HepG2 (cell line): ENCODE measurements around the gene SLC5A10. TPM values are rescaled to one million over a fixed set of nuclear protein-coding genes. Genes with fewer than 3 reads are reported as not detected.

Source experiments
- BORCS8-MEF2B ChIP-seq: sonication (generic); formaldehyde crosslinking; IDR thresholded peaks from 2 replicates; pipeline ENCODE4 v1.8.0; 2022; ENCODE audit warnings: mild to moderate bottlenecking, missing genetic modification reagents
- CBX2 ChIP-seq, 2 experiments: fragments of 200-600 bp in 1 of 2; sonication (generic); formaldehyde crosslinking in 1 of 2; IDR thresholded peaks; 2 replicates each; pipeline versions ENCODE4 v1.7.0 to v1.8.1; 2018 to 2022; ENCODE audit warnings: low read depth in 2 of 2, low read length in 1 of 2, mild to moderate bottlenecking in 1 of 2, missing genetic modification reagents in 1 of 2
- CBX5 ChIP-seq: sonication (generic); formaldehyde crosslinking; IDR thresholded peaks from 2 replicates; pipeline ENCODE4 v1.4.0; 2020; ENCODE audit warnings: missing genetic modification reagents, borderline replicate concordance
- DMAP1 ChIP-seq: IDR thresholded peaks from 2 replicates; pipeline ENCODE4 v1.6.1; 2016
- HNRNPLL ChIP-seq: fragments of 200-400 bp; formaldehyde crosslinking; IDR thresholded peaks from 2 replicates; pipeline ENCODE4 v1.6.1; 2017; ENCODE audit warnings: mild to moderate bottlenecking, low read depth, low read length; ENCODE audit not compliant: poor library complexity, severe bottlenecking
- NBN ChIP-seq: fragments of 450-650 bp; conservative IDR thresholded peaks from 2 replicates; pipeline ENCODE4 v1.6.1; 2017
- NCOR1 ChIP-seq: fragments of 200-600 bp; sonication (generic); IDR thresholded peaks from 2 replicates; pipeline ENCODE4 v1.7.0; 2017; ENCODE audit warnings: antibody characterized with exemption, low read length, borderline replicate concordance
- NPAS2 ChIP-seq: sonication (generic); formaldehyde crosslinking; IDR thresholded peaks from 2 replicates; pipeline ENCODE4 v1.8.0; 2022; ENCODE audit warnings: mild to moderate bottlenecking, missing genetic modification reagents, borderline replicate concordance
- SOX13 ChIP-seq, 3 experiments: fragments of 450-650 bp in 1 of 3; sonication (generic) in 1 of 3; formaldehyde crosslinking in 1 of 3; IDR thresholded peaks in 2 of 3; conservative IDR thresholded peaks in 1 of 3; 2 replicates each; pipeline versions ENCODE4 v1.5.0 to v1.6.1; 2016 to 2020; ENCODE audit warnings: antibody characterized with exemption in 1 of 3, mild to moderate bottlenecking in 1 of 3, missing compliant biosample characterization in 1 of 3, missing genetic modification reagents in 1 of 3, moderate library complexity in 1 of 3
- THAP9 ChIP-seq: sonication (generic); formaldehyde crosslinking; IDR thresholded peaks from 2 replicates; pipeline ENCODE4; 2020; ENCODE audit warnings: missing genetic modification reagents, mild to moderate bottlenecking, borderline replicate concordance
- TRAFD1 ChIP-seq: sonication (generic); formaldehyde crosslinking; IDR thresholded peaks from 2 replicates; pipeline ENCODE4 v1.5.1; 2020; ENCODE audit warnings: missing genetic modification reagents, mild to moderate bottlenecking, borderline replicate concordance
- XRCC5 ChIP-seq: fragments of 200-400 bp; formaldehyde crosslinking; optimal IDR thresholded peaks from 2 replicates; pipeline ENCODE3; 2017; ENCODE audit warnings: mild to moderate bottlenecking, low read length
- ZBTB7B ChIP-seq: sonication (generic); formaldehyde crosslinking; IDR thresholded peaks from 2 replicates; pipeline ENCODE4 v1.4.0; 2020; ENCODE audit warnings: missing genetic modification reagents
- ZNF354B ChIP-seq: sonication (generic); formaldehyde crosslinking; IDR thresholded peaks from 2 replicates; pipeline ENCODE4 v1.8.0; 2022; ENCODE audit warnings: mild to moderate bottlenecking, missing genetic modification reagents
- ZNF382 ChIP-seq: sonication (generic); formaldehyde crosslinking; IDR thresholded peaks from 2 replicates; pipeline ENCODE4 v1.5.0; 2020; ENCODE audit warnings: missing genetic modification reagents, mild to moderate bottlenecking, borderline replicate concordance
- ZNF614 ChIP-seq: IDR thresholded peaks from 2 replicates; pipeline ENCODE4 v1.6.1; 2018; ENCODE audit warnings: missing biosample characterization, missing genetic modification reagents, inconsistent platforms, borderline replicate concordance
- ZNF660 ChIP-seq: sonication (generic); formaldehyde crosslinking; IDR thresholded peaks from 2 replicates; pipeline ENCODE4 v1.5.1; 2020; ENCODE audit warnings: mild to moderate bottlenecking, low read depth, missing genetic modification reagents, borderline replicate concordance
- ZNF737 ChIP-seq: sonication (generic); formaldehyde crosslinking; IDR thresholded peaks from 2 replicates; pipeline ENCODE4 v1.5.0; 2020; ENCODE audit warnings: missing genetic modification reagents, mild to moderate bottlenecking, borderline replicate concordance
- polyA plus RNA-seq, 8 experiments: library from polyadenylated mRNA; depleted of rRNA in 3 of 8; stranded (reverse) in 7 of 8; unstranded in 1 of 8; fragments of >200 nt; fragmentation: Illumina TruSeq in 4 of 8; extraction: Trizol in 4 of 8; gene quantifications; 2 replicates each; pipeline versions ENCODE4 v1.2.1 to v1.2.3, GENCODE V29; 2011 to 2016; ENCODE audit warnings: low read depth in 4 of 8, missing spikeins in 1 of 8, mixed read lengths in 1 of 8; ENCODE audit not compliant: insufficient read depth in 1 of 8
- total RNA-seq, 5 experiments: library from RNA; depleted of rRNA; stranded (reverse); fragments of >200 nt; fragmentation: Illumina TruSeq; extraction: Trizol; gene quantifications; 2 replicates each; pipeline ENCODE4 v1.2.3, GENCODE V29; 2016; ENCODE audit warnings: low read depth in 1 of 5
- TF ChIP-seq, protein P1 (sequence below): sonication (generic); formaldehyde crosslinking; IDR thresholded peaks from 2 replicates; pipeline ENCODE4 v1.4.0; 2020; ENCODE audit warnings: missing genetic modification reagents, borderline replicate concordance
- TF ChIP-seq, protein P2 (sequence below): sonication (generic); formaldehyde crosslinking; conservative IDR thresholded peaks from 2 replicates; pipeline ENCODE4 v1.8.1; 2023; ENCODE audit warnings: missing genetic modification reagents
- TF ChIP-seq, protein P3 (sequence below): IDR thresholded peaks from 2 replicates; pipeline ENCODE4 v1.6.1; 2018; ENCODE audit warnings: missing genetic modification reagents

The SLC5A10 gene
- total and polyA plus RNA-seq, 2 of the 13 experiments (the other 11 are each of a cell fraction or from before 2014, with no cell fraction given), result 0.05 TPM; not detected in 1

DNA sequence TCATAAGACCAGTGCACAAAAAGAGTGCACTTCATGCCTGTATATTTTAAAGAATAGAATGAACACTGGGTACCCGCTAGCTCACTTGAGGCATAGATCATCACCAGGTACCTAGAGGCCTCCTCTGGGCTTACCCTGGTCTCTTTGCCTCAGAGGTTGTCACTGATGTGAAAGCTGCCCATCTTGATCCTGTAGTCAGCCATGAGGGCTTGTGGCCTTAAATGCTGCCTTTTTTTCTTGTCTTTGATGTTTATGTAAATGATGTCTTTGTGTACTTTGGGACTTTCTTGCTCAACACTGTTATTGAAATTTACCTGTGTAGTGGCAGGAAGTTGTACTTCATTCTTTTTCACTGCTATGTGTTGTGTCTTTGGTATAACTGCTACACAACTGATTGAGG is 26.8 kb upstream of the SLC5A10 start (continued):
- TF ChIP-seq ZNF614 (CRISPR knock-in tag) (no peak), CBX5 (CRISPR knock-in tag) (no peak), ZNF382 (no peak), NCOR1 (peak; percentile 49; the same call in 1 of the 2 replicates), CBX2 (IDR thresholded peaks at IDR 0.05; ENCODE audit: low read depth, low read length) (no peak), CBX2 (CRISPR knock-in tag; IDR thresholded peaks at IDR 0.05; ENCODE audit: low read depth) (no peak), NBN (no peak), HNRNPLL (no peak), BORCS8-MEF2B (CRISPR knock-in tag) (no peak), ZNF354B (CRISPR knock-in tag) (no peak), THAP9 (CRISPR knock-in tag) (no peak), ZNF737 (no peak), SOX13 (IDR thresholded peaks at IDR 0.05) (no peak), SOX13 (CRISPR knock-in tag; conservative IDR thresholded peaks at IDR 0.05 in 1 of 2, IDR thresholded peaks at IDR 0.05 in 1 of 2) (peak in 1 of 2 experiments; percentile 82; a peak in 2 of 4 replicates), NPAS2 (CRISPR knock-in tag) (no peak), TRAFD1 (CRISPR knock-in tag) (no peak), XRCC5 (no peak), ZBTB7B (no peak), ZNF660 (CRISPR knock-in tag) (no peak), DMAP1 (CRISPR knock-in tag) (no peak)
- TF ChIP-seq, protein P1, sequence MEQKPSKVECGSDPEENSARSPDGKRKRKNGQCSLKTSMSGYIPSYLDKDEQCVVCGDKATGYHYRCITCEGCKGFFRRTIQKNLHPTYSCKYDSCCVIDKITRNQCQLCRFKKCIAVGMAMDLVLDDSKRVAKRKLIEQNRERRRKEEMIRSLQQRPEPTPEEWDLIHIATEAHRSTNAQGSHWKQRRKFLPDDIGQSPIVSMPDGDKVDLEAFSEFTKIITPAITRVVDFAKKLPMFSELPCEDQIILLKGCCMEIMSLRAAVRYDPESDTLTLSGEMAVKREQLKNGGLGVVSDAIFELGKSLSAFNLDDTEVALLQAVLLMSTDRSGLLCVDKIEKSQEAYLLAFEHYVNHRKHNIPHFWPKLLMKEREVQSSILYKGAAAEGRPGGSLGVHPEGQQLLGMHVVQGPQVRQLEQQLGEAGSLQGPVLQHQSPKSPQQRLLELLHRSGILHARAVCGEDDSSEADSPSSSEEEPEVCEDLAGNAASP, result peak; percentile 85; the same call in 1 of the 2 replicates
- TF ChIP-seq, protein P2, sequence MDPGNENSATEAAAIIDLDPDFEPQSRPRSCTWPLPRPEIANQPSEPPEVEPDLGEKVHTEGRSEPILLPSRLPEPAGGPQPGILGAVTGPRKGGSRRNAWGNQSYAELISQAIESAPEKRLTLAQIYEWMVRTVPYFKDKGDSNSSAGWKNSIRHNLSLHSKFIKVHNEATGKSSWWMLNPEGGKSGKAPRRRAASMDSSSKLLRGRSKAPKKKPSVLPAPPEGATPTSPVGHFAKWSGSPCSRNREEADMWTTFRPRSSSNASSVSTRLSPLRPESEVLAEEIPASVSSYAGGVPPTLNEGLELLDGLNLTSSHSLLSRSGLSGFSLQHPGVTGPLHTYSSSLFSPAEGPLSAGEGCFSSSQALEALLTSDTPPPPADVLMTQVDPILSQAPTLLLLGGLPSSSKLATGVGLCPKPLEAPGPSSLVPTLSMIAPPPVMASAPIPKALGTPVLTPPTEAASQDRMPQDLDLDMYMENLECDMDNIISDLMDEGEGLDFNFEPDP (CRISPR knock-in tag), result no peak
- TF ChIP-seq, protein P3, sequence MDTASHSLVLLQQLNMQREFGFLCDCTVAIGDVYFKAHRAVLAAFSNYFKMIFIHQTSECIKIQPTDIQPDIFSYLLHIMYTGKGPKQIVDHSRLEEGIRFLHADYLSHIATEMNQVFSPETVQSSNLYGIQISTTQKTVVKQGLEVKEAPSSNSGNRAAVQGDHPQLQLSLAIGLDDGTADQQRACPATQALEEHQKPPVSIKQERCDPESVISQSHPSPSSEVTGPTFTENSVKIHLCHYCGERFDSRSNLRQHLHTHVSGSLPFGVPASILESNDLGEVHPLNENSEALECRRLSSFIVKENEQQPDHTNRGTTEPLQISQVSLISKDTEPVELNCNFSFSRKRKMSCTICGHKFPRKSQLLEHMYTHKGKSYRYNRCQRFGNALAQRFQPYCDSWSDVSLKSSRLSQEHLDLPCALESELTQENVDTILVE (CRISPR knock-in tag), result 0 out of 2 replicates have a peak, but pooled peaks have one; percentile 32
